BE2C (cell line): ENCODE results near the gene AAMDC.
"Not testable (repeated sequence)": the region's sequence is repeated elsewhere in the genome, so short reads cannot be mapped to it uniquely, and the experiment has no call there.

Source experiments
- DNase-seq: peaks from one replicate; pipeline ENCODE4 v3.0.0-alpha.2; 2020
- H3K27me3 ChIP-seq: fragments of 250-450 bp; sonication (Bioruptor Pico); 2 replicates; pipeline ENCODE4 v1.5.1; 2020; ENCODE audit warnings: mild to moderate bottlenecking
- H3K36me3 ChIP-seq: fragments of 250-450 bp; sonication (Bioruptor Pico); 2 replicates; pipeline ENCODE4 v1.5.1; 2020; ENCODE audit warnings: mild to moderate bottlenecking
- H3K4me1 ChIP-seq: fragments of 250-450 bp; sonication (Bioruptor Pico); 2 replicates; pipeline ENCODE4 v1.5.1; 2020
- H3K4me3 ChIP-seq: 2 replicates; pipeline ENCODE4 v1.5.1; 2011; ENCODE audit warnings: low read depth, low read length
- H3K9me3 ChIP-seq: fragments of 250-450 bp; sonication (Bioruptor Pico); 2 replicates; pipeline ENCODE4 v1.5.1; 2020
- TF ChIP-seq, protein P1 (sequence below): IDR thresholded peaks from 2 replicates; pipeline ENCODE4 v1.5.1; 2012; ENCODE audit warnings: mild to moderate bottlenecking, low read depth, low read length

The AAMDC gene

DNA sequence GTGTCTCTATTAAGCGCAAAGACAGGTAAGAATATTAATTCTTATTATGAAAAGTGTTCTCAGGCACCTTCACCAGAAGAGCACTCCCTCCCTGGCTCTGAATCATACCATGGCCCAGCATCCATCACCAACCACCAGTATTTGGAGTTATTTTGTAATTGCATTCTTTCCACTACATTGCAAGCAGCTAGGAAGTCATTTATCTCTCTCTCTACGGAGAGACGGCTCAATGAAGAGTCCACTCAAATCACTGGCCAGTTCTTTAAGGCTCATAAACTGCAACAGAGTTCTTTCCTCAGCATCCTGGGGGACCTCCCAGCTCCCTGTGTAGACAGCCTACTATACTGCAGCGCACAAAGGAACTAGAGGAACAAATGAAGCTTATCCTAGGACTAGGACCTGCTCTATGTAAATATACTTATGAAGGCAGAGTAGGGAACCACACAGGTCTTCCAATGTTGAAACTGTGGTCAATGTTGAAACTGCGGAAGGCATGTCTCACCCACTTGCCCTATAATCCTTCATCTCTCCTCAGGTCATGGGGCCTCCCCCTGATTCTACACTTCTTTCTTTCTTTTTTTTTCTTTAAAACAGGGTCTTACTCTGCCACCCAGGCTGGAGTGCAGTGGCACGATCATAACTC, 63.4 kb downstream of the AAMDC start:
- no peaks in the 10 kb centered on the region for H3K27me3 ChIP-seq
- H3K9me3 ChIP-seq: no peaks in the 10 kb centered on the region
- DNase-seq: no peak
- H3K4me3 ChIP-seq: no peak overlapping the region
- 0 out of 2 replicates have a peak, but pooled peaks cover 3% of the 10 kb centered on the region for H3K4me1 ChIP-seq
- H3K36me3 ChIP-seq: peaks cover 13% of the 10 kb centered on the region
- TF ChIP-seq, protein P1, sequence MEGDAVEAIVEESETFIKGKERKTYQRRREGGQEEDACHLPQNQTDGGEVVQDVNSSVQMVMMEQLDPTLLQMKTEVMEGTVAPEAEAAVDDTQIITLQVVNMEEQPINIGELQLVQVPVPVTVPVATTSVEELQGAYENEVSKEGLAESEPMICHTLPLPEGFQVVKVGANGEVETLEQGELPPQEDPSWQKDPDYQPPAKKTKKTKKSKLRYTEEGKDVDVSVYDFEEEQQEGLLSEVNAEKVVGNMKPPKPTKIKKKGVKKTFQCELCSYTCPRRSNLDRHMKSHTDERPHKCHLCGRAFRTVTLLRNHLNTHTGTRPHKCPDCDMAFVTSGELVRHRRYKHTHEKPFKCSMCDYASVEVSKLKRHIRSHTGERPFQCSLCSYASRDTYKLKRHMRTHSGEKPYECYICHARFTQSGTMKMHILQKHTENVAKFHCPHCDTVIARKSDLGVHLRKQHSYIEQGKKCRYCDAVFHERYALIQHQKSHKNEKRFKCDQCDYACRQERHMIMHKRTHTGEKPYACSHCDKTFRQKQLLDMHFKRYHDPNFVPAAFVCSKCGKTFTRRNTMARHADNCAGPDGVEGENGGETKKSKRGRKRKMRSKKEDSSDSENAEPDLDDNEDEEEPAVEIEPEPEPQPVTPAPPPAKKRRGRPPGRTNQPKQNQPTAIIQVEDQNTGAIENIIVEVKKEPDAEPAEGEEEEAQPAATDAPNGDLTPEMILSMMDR: no peak

DNA sequence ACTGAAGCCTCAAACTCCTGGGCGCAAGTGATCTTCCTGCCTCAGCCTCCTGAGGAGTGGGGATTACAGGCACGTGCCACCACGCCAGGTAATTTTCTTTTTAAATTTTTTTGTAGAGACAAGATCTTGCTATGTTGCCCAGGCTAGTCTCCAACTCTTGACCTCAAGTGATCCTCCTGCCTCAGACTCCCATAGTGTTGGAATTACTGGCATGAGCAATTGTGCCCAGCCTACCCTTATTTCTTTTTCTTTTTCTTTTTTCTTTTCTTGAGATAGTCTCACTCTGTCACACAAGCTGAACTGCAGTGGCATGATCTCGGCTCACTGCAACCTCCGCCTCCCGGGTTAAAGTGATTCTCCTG, 63.9 kb downstream of the AAMDC start:
- H3K4me1 ChIP-seq: 0 out of 2 replicates have a peak, but pooled peaks cover 3% of the 10 kb centered on the region
- H3K9me3 ChIP-seq: no peaks in the 10 kb centered on the region
- H3K4me3 ChIP-seq: no peak overlapping the region
- H3K36me3 ChIP-seq: peaks cover 12% of the 10 kb centered on the region
- no peak for DNase-seq
- TF ChIP-seq, protein P1: no peak
- H3K27me3 ChIP-seq: no peaks in the 10 kb centered on the region

DNA sequence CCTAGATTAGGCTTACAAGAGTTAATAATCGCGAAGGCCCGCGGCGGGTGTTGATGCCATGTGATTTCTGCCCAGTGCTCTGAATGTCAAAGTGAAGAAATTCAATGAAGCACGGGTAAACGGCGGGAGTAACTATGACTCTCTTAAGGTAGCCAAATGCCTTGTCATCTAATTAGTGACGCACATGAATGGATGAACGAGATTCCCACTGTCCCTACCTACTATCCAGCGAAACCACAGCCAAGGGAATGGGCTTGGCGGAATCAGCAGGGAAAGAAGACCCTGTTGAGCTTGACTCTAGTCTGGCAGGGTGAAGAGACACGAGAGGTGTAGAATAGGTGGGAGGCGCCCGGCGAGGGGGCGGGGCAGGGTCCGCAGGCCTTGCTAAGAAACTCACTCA, 65.5 kb downstream of the AAMDC start:
- H3K4me1 ChIP-seq: 0 out of 2 replicates have a peak, but pooled peaks cover 3% of the 10 kb centered on the region
- DNase-seq: no peak
- no peak overlapping the region for H3K4me3 ChIP-seq
- no peaks in the 10 kb centered on the region for H3K27me3 ChIP-seq
- TF ChIP-seq, protein P1: no peak
- peaks cover 12% of the 10 kb centered on the region for H3K36me3 ChIP-seq
- no peaks in the 10 kb centered on the region for H3K9me3 ChIP-seq

DNA sequence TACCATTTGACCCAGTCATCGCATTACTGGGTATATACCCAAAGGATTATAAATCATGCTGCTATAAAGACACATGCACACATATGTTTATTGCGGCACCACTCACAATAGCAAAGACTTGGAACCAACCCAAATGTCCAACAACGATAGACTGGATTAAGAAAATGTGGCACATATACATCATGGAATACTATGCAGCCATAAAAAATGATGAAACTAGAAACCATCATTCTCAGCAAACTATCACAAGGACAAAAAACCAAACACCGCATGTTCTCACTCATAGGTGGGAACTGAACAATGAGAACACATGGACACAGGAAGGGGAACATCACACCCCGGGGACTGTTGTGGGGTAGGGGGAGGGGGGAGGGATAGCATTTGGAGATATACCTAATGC, 68.1 kb downstream of the AAMDC start:
- not testable (repeated sequence) for H3K36me3 ChIP-seq, H3K4me3 ChIP-seq, DNase-seq, H3K27me3 ChIP-seq, H3K4me1 ChIP-seq, H3K9me3 ChIP-seq

DNA sequence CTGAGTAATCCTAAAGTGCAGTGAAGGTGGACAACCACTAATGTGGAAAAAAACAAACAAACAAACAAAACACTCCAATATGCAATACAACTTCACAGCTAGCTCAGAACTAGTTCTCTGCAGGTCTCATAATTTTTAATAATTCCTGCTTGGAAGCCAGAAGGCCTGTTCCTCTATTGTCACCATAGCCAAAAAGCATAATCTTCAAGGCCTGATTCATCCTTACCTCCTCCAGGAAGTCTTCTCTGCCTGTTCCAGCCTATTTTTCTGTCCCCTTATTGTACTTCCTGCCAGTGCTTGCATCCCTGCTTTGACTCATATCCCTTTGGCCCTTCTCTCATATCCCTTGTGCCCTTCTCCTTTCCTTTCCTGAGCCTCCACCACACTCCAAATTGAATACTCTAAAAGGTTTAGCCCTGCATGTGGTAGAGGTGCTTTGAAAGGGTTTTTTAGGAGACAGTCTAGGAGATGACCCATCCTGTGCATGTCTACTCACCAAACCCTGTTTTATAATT, 69.2 kb downstream of the AAMDC start:
- not testable (repeated sequence) for H3K36me3 ChIP-seq, DNase-seq

DNA sequence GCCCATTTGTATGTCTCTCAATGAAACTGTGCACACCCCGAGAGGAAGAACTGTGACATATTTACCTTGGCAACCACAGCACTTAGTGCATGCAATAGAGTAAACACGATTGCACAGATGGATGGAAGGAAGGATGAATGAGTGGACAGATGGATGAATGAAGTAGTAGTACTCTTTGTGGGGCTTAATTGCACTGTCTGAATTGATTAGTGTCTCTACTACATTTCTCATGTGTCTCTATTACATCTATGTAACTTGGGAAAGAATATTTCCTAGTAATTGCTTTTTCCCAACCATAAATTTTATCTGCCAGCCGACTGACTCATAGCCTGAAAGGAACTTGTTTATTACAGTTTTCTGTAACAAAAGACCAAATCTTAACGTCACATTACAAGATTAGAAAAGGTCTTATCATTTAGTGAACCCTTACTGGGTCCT, 69.7 kb downstream of the AAMDC start:
- DNase-seq, H3K9me3 ChIP-seq, H3K27me3 ChIP-seq, H3K36me3 ChIP-seq, H3K4me3 ChIP-seq, H3K4me1 ChIP-seq: not testable (repeated sequence)

More for the DNA sequence above, 69.2 kb downstream of the AAMDC start:
- not testable (repeated sequence) for H3K9me3 ChIP-seq, H3K4me1 ChIP-seq, H3K4me3 ChIP-seq, H3K27me3 ChIP-seq

DNA sequence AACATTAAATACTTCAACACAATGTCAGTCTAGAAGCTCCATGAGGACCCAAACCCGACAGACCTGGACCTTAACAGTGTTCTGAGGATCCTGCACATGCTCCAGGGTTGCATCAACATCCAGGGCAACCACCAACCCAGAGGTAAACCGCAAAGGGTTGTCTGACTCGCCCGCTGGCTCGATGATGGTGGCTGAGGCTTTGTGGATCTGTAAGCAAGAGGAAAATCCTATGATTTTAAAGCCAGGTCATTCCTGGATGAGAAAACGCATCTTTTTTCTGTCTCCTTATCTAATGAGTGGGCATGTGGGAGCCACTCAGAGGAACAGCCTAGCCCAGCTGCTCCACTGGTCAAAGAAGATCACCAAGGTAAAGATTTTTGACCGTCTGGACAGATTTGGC, 70.3 kb downstream of the AAMDC start:
- not testable (repeated sequence) for H3K36me3 ChIP-seq, H3K4me1 ChIP-seq, H3K4me3 ChIP-seq, DNase-seq, H3K27me3 ChIP-seq, H3K9me3 ChIP-seq

DNA sequence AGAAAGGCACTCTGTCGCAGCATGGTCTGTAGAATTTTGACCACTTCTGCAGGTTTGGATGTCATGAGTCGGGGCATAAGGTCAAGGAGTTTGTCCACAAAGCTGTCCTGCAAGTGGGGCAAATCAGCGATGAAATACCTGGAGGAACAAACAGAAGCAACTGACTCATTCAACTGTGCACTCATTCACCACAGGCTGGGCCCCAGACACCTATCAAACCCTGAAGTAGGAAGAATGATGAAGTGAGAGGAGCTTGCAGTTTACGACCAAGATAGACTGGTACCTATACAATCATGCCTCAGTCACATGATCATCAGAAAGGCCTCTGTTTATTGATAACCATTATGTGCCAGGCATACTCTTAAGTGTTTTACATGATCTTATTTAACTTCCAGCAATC, 70.8 kb downstream of the AAMDC start:
- H3K4me1 ChIP-seq, H3K36me3 ChIP-seq, H3K4me3 ChIP-seq, H3K9me3 ChIP-seq, DNase-seq, H3K27me3 ChIP-seq: not testable (repeated sequence)

DNA sequence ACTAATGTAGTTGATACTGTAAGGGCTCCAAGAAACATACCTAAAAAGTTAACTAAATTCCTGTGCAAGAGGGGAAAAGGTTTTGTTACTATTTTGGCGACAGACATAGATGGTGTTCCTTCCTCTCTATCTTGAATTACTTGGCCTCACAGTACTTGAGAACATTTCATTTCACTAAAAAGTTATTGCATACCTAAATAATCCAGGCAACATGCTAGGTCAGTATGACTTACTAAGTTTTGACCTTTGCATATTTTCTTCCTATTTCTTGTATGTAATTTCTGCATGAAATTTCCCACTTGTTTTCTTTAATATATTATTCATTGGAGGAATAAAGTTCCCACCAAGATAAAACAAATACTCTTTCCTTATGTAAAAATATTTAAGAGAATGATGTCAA, 74.0 kb downstream of the AAMDC start:
- H3K27me3 ChIP-seq, H3K4me1 ChIP-seq, H3K9me3 ChIP-seq, H3K36me3 ChIP-seq, H3K4me3 ChIP-seq, DNase-seq: not testable (repeated sequence)
